GM10266 (cell line): ENCODE results near the gene RPAIN.

ENCODE experiments used
- DNase-seq: peaks from one replicate; pipeline ENCODE4 v3.0.0; 2012; ENCODE audit errors: extremely low spot score
- CTCF ChIP-seq: IDR thresholded peaks from 2 replicates; pipeline ENCODE4 v1.5.1; 2012; ENCODE audit warnings: mild to moderate bottlenecking, low read depth; ENCODE audit not compliant: control insufficient read depth, insufficient read depth; ENCODE audit errors: missing control alignments

RPAIN gene

GRCh38 chr17:5468075-5468473, 48.1 kb downstream of the RPAIN start:
- DNase-seq = peak; percentile 26
- TF ChIP-seq CTCF = no peak

- no peak for DNase-seq
- TF ChIP-seq CTCF = no peak
Observed at GRCh38 chr17:5472511-5472910, 52.5 kb downstream of the RPAIN start.

DNA sequence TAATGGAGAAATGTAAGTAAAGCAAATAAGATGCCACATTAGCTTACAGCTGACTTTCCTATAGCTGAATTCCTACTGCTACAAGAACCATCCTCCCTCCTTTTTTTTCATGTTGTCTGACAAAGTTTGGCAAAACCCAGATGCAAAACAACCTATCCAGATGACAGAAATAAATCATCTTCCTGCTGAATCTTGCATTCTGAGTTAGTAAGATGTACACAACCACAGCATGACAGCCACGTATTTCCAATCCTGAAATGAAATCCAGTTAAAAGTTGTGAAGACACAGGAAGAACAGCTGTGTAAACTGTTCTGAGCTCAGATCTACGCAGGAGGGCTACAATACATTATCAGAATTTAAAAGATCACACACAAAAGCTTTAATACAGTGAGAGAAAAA, 53.9 kb downstream of the RPAIN start:
- no peak for TF ChIP-seq CTCF
- DNase-seq = no peak

DNA sequence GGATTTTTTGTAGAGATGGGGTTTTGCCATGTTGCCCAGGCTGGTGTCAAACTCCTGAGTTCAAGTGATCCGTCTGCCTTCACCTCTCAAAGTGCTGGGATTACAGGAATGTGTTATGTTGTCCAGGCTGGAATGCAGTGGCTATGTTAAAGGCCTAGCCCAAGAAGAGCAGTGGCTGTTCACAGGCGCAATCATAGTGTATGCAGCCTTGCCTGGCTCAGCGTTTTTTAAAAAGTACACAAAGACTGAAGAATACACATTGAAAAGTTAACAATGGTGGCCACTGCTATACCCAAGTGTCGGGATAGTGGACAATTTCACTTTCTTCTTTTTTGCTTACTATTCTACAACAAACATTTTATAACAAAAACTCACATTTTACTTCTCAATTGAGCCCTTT, 59.0 kb downstream of the RPAIN start:
- TF ChIP-seq CTCF = no peak

DNA sequence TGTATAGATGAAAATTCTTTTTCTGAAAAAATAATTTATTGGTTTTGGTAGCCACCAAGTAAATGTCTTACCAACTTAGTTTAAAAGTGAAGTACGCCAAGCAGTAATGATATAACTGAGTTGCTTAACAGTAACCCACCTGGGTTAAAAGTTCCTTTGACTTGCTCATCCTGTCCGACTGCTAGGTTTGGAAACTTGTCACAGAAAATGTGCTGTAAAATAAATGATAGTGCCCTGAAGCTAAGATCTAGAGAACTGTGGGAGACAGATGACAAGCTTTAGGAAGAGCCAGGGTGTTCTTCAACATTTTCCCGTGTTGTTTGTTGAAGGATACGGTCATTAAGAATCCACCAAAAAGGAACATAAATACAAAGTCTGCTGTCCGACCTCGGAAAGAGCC, 61.0 kb downstream of the RPAIN start:
- no peak for TF ChIP-seq CTCF
- no peak for DNase-seq

More for the DNA sequence above, 59.0 kb downstream of the RPAIN start:
- DNase-seq = no peak

GRCh38 chr17:5481451-5481850, 61.5 kb downstream of the RPAIN start:
- no peak for DNase-seq
- TF ChIP-seq CTCF = no peak
